Neuron (in vitro differentiated cells): ENCODE data around the gene TOX3.

Source experiments
- H2AFZ ChIP-seq: one replicate; pipeline ENCODE4 v1.6.1; 2013; ENCODE audit warnings: low read depth, mild to moderate bottlenecking, inconsistent platforms, low read length, moderate library complexity
- H3K27me3 ChIP-seq: one replicate; pipeline ENCODE4 v1.6.1; 2013; ENCODE audit warnings: low read length; ENCODE audit not compliant: insufficient read depth
- H3K36me3 ChIP-seq: one replicate; pipeline ENCODE4 v1.6.1; 2013; ENCODE audit warnings: low read length; ENCODE audit not compliant: insufficient read depth
- H3K4me1 ChIP-seq: one replicate; pipeline ENCODE4 v1.6.1; 2013; ENCODE audit warnings: low read length; ENCODE audit not compliant: insufficient read depth
- H3K4me3 ChIP-seq: 2 replicates; pipeline ENCODE4 v1.5.1; 2013; ENCODE audit warnings: mild to moderate bottlenecking, low read length, moderate library complexity
- H3K9me3 ChIP-seq: one replicate; pipeline ENCODE4 v1.6.1; 2013; ENCODE audit warnings: low read length

Gene TOX3

DNA sequence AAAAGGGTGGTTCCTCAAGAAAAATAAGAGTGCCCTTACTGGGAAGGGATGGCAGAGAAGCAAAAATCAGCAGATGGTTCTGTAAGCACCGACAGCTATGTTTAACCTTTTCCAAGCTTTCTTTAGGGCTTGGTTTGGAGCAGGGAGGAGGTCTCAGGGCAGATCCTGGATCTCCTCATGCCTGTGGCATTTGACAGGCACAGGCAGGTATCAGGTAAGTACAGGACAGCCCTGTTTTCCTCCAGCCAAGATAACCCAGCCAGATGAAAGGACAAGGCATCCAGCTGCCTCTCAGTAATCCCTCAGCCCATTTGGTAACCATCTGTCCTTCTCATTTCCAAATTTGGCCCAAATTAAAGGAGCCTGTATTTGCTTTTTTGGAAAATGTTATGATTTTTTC lies 141.5 kb downstream of the TOX3 start:
- no peaks in the 10 kb centered on the region for H3K36me3 ChIP-seq
- H3K9me3 ChIP-seq, result no peaks in the 10 kb centered on the region
- no peak overlapping the region for H2AFZ ChIP-seq
- H3K4me3 ChIP-seq, result no peak overlapping the region
- H3K4me1 ChIP-seq, result no peaks in the 10 kb centered on the region
- H3K27me3 ChIP-seq, result no peaks in the 10 kb centered on the region

DNA sequence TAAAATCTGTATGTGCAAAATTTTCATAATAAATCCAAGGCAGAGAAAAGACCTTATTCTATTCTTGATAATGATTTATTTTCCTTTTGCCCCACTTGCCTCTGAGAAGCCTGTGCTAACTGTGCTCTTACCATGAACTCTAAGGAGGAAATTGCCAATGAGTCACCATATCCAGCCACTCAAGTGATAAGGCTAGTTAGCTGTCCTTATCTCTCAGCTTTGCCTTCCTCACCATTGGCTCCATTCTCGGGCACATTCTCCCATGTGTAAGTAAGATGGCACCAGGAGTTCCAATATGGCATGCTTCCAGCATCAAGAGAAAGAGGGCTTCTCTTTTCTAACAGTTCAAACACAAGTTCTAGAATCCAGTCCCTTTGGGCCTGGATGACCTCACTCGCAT lies 142.4 kb downstream of the TOX3 start:
- Histone ChIP-seq H3K27me3 (no peaks in the 10 kb centered on the region), H3K36me3 (no peaks in the 10 kb centered on the region), H2AFZ (no peak overlapping the region), H3K4me1 (no peaks in the 10 kb centered on the region), H3K4me3 (no peak overlapping the region), H3K9me3 (no peaks in the 10 kb centered on the region)

DNA sequence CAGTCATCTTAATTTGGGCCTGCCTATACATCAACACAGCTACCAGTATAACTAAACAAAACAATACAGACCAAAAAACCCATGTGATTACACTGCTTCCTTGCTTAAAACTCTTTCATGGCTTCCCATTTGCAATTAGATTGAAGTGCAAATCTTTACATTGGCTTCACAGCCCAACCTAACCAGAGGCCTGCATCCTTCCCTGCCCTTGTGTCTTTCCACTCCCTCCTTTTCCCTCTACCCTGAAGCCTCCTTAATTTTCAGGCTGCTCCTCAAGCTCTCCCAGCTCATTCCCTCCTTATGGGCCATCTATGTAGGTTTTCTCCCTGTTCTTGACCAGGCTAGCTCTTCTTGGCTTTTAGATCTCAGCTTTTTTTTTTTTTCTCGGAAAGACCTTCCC lies 147.8 kb downstream of the TOX3 start:
- H2AFZ ChIP-seq, result no peak overlapping the region
- H3K36me3 ChIP-seq, result no peaks in the 10 kb centered on the region
- no peaks in the 10 kb centered on the region for H3K27me3 ChIP-seq
- no peaks in the 10 kb centered on the region for H3K9me3 ChIP-seq
- no peak overlapping the region for H3K4me3 ChIP-seq
- no peaks in the 10 kb centered on the region for H3K4me1 ChIP-seq

DNA sequence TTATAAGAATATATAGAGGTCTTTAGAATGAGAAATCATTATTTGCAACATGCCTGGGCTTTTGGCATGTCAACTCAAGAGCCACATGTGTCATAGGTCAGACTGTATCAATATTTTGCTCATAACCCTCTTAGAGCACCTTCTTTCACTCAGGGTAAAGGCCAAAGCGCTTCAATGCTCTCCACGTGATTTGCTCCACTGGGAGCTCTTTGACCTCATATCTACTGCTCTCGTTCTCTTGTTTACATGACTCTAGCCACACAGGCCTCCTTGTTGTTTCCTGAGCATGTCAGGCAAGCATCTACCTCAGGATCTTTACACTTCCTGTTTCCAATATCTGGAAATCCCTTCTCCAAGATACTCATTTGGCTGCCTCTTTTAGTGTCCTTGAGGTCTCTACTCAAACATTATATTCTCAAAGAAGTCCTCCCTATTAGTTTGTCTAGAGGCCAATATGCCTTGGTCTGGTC lies 148.4 kb downstream of the TOX3 start:
- H3K27me3 ChIP-seq, result no peaks in the 10 kb centered on the region
- no peaks in the 10 kb centered on the region for H3K9me3 ChIP-seq
- H2AFZ ChIP-seq, result no peak overlapping the region
- no peaks in the 10 kb centered on the region for H3K4me1 ChIP-seq
- no peaks in the 10 kb centered on the region for H3K36me3 ChIP-seq
- H3K4me3 ChIP-seq, result no peak overlapping the region

DNA sequence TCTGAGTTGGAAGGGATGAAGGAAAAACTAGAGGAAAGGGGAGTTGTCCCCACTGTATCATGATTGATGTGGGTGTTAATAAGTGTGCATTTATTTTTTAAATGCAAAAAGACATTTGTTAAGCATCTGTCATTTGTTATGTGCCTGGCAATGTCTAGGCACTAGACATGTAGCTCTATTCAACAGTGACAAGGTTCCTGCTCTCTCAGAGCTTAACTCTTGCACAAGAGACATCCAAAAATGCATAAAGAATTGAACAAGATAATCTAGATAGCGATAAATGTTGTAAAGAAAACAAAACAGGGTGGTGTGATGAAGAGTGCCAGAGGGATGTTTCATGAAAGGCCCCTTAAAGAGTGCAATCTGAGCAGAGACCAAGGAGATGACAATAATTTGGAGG lies 148.9 kb downstream of the TOX3 start:
- H3K36me3 ChIP-seq, result no peaks in the 10 kb centered on the region
- H2AFZ ChIP-seq, result no peak overlapping the region
- H3K4me1 ChIP-seq, result no peaks in the 10 kb centered on the region
- H3K27me3 ChIP-seq, result no peaks in the 10 kb centered on the region
- H3K9me3 ChIP-seq, result no peaks in the 10 kb centered on the region
- no peak overlapping the region for H3K4me3 ChIP-seq

DNA sequence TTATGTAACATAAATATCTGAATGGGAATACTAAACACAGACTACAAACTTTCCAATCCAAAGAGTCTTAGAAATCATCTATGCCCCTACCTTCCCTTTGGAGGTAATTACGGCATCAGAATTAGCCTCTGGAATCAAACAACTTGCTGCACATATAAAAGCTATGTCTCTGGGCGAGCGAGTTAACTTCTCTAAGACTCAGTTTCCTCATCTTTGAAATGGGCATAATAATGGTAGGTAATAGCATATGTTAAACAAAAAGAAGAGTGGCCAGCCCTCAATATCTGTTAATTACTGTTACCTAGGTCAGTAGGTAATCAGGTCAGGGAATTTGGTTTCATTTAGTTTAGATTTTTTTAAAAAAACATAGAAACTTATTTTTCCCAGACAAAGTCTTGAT lies 153.5 kb downstream of the TOX3 start:
- Histone ChIP-seq H2AFZ (no peak overlapping the region), H3K4me1 (no peaks in the 10 kb centered on the region), H3K4me3 (no peak overlapping the region), H3K27me3 (no peaks in the 10 kb centered on the region), H3K9me3 (no peaks in the 10 kb centered on the region), H3K36me3 (no peaks in the 10 kb centered on the region)

DNA sequence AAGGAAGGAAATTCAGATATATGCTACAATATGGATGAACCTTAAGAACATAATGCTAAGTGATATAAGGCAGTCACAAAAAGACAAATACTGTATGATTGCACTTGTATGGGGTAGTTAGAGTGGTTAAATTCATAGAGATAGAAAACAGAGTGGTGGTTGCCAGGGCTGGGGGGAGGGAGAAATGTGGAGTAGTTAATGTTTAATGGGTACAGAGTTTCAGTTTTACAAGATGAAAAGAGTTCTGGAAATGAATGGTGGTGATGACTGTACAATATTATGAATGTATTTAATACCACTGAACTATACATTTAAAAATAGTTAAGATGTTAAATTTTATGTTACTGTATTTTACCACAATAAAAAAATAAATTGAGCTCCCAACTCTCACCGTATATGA lies 157.9 kb downstream of the TOX3 start:
- Histone ChIP-seq H3K27me3 (no peaks in the 10 kb centered on the region), H2AFZ (no peak overlapping the region), H3K9me3 (no peaks in the 10 kb centered on the region), H3K4me3 (no peak overlapping the region), H3K4me1 (no peaks in the 10 kb centered on the region), H3K36me3 (no peaks in the 10 kb centered on the region)
